Stimulated activated CD8-positive, alpha-beta memory T cell treated with anti-CD3 and anti-CD28 coated beads, Interleukin-15, amount 100 ng/mL, for 1 hour (primary cell): Measurements from ENCODE around the gene PLCZ1.
"Not testable (repeated sequence)": the region's sequence is repeated elsewhere in the genome, so short reads cannot be mapped to it uniquely, and the experiment has no call there.

Experiments used
- DNase-seq: peaks from one replicate; pipeline ENCODE4 v3.0.0-alpha.2; 2020; ENCODE audit warnings: low read depth

The PLCZ1 gene

GRCh38 chr12:18737819-18738218 is at the start of gene PLCZ1, which contains the start of gene CAPZA3:
Gene PLCZ1 (minus strand): TSS chr12:18738012. CDS start chr12:18737371, 641 bp downstream.
Gene CAPZA3 (plus strand): TSS chr12:18738119. CDS start chr12:18738269, 150 bp downstream.
- no peak for DNase-seq

GRCh38 chr12:18785465-18785864 is 47.7 kb upstream of the PLCZ1 start:
- DNase-seq: not testable (repeated sequence)

- no peak for DNase-seq
Observed at GRCh38 chr12:18782827-18783226, 45.0 kb upstream of the PLCZ1 start.

GRCh38 chr12:18766479-18766878 is 28.7 kb upstream of the PLCZ1 start:
- DNase-seq: not testable (repeated sequence)

GRCh38 chr12:18755341-18755740 is 17.5 kb upstream of the PLCZ1 start:
- no peak for DNase-seq

GRCh38 chr12:18754124-18754707 is 16.4 kb upstream of the PLCZ1 start:
- DNase-seq: no peak

- no peak for DNase-seq
Observed at GRCh38 chr12:18753481-18754123, 15.8 kb upstream of the PLCZ1 start.

- DNase-seq: no peak
Observed at GRCh38 chr12:18752947-18753346, 15.1 kb upstream of the PLCZ1 start.

GRCh38 chr12:18752280-18752920 is 14.6 kb upstream of the PLCZ1 start:
- no peak for DNase-seq

GRCh38 chr12:18751866-18752265 is 14.1 kb upstream of the PLCZ1 start:
- no peak for DNase-seq

- no peak for DNase-seq
Observed at GRCh38 chr12:18750085-18750484, 12.3 kb upstream of the PLCZ1 start.

- no peak for DNase-seq
Observed at GRCh38 chr12:18749386-18749957, 11.7 kb upstream of the PLCZ1 start.

- DNase-seq: no peak
Observed at GRCh38 chr12:18747895-18748294, 10.1 kb upstream of the PLCZ1 start.

GRCh38 chr12:18731156-18731555 is 6.7 kb downstream of the PLCZ1 start:
- DNase-seq: no peak

GRCh38 chr12:18723752-18724151 is 14.1 kb downstream of the PLCZ1 start:
- no peak for DNase-seq

- DNase-seq: no peak
Observed at GRCh38 chr12:18721452-18721851, 16.4 kb downstream of the PLCZ1 start.

- DNase-seq: no peak
Observed at GRCh38 chr12:18720690-18721089, 17.1 kb downstream of the PLCZ1 start.

- no peak for DNase-seq
Observed at GRCh38 chr12:18719922-18720510, 17.8 kb downstream of the PLCZ1 start.

GRCh38 chr12:18718462-18718861 is 19.4 kb downstream of the PLCZ1 start:
- DNase-seq: no peak

- no peak for DNase-seq
Observed at GRCh38 chr12:18716236-18716635, 21.6 kb downstream of the PLCZ1 start.

- DNase-seq: no peak
Observed at GRCh38 chr12:18706798-18707197, 31.0 kb downstream of the PLCZ1 start.

- no peak for DNase-seq
Observed at GRCh38 chr12:18703911-18704310, 33.9 kb downstream of the PLCZ1 start.

- no peak for DNase-seq
Observed at GRCh38 chr12:18703321-18703720, 34.5 kb downstream of the PLCZ1 start.
